Esophagus mucosa (tissue), 1 donor: ENCODE results near the gene NKX2-1. TPM values are rescaled to one million over a fixed set of nuclear protein-coding genes. Genes with fewer than 3 reads are reported as not detected.

Experiments used
- ATAC-seq: fragments of 200-7000 bp; cut with Tn5 transposase; one replicate; pipeline ENCODE4 v1.9.1; 2020
- total RNA-seq: library from RNA; stranded (reverse); gene quantifications from one replicate; pipeline ENCODE4 v1.2.4, GENCODE V29; 2023
- donor health status: DM: yes; HTN: yes; CAD: no.

The NKX2-1 gene
- total RNA-seq, 1 donor from 2014 or later = not detected

DNA sequence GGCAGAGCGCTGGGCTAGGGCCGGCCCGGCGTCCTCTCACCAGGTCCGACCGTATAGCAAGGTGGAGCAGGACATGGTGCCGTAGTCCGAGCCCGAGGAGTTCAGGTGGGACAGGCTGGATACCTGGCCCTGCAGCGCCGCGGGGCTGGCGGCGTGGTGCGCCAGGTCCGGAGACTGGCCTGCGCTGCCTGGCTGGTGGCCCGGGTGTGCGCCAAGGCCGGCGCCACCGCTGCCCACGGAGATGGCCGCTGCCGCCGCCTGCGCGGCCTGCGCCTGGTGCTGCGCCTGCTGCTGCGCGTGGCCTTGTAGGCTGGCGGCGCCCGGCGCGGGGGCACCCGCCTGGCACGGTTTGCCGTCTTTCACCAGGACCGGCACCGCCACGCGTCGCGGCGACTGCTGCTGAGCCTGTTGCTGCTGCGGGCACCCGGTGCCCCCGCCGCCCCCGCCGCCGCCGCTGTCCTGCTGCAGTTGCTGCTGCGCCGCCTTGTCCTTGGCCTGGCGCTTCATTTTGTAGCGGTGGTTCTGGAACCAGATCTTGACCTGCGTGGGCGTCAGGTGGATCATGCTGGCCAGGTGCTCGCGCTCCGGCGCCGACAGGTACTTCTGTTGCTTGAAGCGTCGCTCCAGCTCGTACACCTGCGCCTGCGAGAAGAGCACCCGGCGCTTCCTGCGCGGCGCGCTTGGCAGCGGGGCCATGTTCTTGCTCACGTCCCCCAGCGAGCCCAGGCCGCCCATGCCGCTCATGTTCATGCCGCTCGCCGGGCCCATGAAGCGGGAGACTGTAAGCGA is 2.6 kb downstream of the NKX2-1 start:
- ATAC-seq = no peak

DNA sequence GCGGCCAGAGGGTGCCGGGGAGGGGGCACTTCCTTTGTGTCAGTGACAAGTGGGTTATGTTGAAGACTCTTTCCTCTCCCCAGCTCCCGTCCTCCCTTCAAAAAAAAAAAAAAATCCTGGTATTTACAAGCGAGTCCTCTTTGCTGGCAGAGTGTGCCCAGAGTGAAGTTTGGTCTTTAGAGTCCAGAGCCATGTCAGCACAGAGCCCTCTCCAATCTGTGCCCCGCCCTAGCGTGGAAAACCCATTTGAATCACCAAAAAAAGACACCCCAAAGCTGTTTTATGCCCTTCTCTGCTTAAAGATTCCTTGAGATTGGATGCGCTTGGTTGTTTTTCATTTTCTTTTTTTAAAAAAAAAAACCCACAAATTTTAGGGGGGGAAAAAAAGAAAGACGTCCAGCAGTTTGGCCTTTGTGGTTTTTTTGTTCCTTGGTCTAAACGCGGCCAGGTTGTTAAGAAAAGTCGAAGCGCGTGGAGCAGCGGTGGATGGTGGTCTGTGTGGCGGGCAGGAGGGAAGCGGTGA is 3.3 kb downstream of the NKX2-1 start:
- ATAC-seq = no peak

GRCh38 chr14:36515896-36516718 is 3.9 kb downstream of the NKX2-1 start:
- no peak for ATAC-seq

GRCh38 chr14:36515105-36515593 is 4.9 kb downstream of the NKX2-1 start:
- no peak for ATAC-seq

- ATAC-seq = no peak
Observed at GRCh38 chr14:36514278-36515104, 5.5 kb downstream of the NKX2-1 start.

DNA sequence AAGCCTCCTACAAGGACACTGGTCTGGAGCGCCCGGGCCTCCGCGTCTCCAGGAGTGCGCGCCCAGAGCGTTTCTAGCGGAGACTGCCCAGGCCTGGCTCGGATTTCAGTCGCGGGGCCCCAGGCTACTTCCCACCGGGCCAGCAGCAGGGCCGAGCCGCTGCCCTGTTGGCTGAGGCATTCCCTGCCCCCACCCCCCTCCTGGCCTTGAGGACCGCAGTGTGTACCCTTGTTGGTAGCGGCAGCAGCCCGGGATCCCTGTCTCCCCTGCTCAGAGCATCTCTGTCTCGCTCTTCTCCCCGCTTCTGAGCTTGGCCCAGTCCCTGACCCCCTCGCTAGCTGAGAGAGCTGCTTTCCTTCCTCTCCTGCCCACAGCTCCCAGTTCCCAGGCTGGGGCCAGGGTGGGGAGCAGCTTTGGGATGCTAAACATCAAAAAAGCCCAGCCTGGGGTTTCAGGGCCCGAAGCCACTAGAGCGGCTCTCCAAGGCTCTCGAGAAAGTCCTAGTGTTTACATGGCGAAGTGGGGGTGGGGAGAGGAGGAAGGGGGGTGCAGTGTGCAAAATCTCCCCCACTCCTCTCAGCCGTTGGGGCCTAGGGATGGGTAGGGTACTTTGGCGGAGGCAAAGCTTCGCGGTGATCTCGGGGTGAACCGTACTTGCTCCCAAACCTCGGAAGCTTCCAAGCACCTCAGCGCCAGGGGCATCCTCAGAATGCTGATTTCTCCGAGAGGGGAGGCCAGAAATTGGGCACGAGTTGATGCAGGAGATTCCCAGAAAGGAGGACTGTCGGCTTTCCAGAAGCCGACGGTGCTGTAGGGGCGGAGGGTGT is 6.4 kb downstream of the NKX2-1 start:
- no peak for ATAC-seq

GRCh38 chr14:36513012-36513420 is 7.0 kb downstream of the NKX2-1 start:
- ATAC-seq = no peak

GRCh38 chr14:36512585-36513003 is 7.4 kb downstream of the NKX2-1 start:
- ATAC-seq = no peak

DNA sequence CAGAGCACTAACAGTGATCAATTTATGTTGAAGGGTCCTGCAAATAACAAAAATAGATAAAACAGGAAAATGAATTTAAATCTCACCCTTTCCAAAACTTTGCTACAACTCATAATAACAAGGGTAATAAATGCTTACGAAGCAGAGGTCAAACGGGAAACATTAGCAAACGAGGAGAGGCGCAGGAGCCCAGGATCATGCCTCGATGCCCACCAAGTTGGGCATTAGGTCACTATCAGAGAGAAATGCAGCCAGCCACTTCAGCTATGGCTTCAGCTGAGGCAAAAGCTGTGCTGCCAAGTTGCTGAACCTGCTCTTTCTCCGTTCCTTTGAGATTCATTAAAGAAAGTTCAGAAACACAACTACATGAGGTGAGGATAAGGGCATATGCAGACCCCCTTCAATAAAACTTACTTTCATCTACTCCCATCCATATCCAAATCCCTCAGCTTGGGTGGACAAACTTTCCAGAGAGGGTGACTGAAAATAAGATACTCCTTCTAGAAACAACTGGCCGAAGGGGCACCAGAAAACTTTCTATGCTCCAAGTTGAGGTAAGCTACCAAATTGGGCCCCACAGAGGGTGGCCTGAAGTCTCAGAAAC is 7.9 kb downstream of the NKX2-1 start:
- no peak for ATAC-seq

DNA sequence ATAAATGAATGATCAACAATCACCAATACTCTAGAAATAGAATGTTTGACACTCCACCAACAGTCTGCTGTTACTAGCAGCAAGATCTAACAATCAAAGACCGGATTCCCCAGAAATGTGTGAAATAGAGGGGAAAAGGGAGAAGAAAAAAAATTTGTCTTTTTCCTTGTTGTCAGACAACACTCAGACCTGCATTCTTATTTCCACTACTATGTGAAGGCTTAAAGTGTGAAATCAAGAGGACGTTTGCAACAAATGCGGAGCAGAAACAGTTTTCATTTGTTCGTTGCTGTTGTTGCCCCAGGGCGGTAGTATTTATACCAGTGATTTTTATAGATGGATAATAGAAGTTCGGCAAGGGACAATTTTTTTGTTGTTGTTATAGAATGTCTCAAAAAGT is 9.2 kb downstream of the NKX2-1 start:
- ATAC-seq = no peak

- no peak for ATAC-seq
Observed at GRCh38 chr14:36510078-36510799, 9.8 kb downstream of the NKX2-1 start.

- no peak for ATAC-seq
Observed at GRCh38 chr14:36509069-36509917, 10.7 kb downstream of the NKX2-1 start.

GRCh38 chr14:36508418-36509068 is 11.5 kb downstream of the NKX2-1 start:
- no peak for ATAC-seq

- no peak for ATAC-seq
Observed at GRCh38 chr14:36507847-36508417, 12.1 kb downstream of the NKX2-1 start.

- ATAC-seq = no peak
Observed at GRCh38 chr14:36506732-36507614, 13.1 kb downstream of the NKX2-1 start.

- no peak for ATAC-seq
Observed at GRCh38 chr14:36505892-36506731, 13.9 kb downstream of the NKX2-1 start.
